Measurements from ENCODE around the gene PHTF1. TPM values are rescaled to one million over a fixed set of nuclear protein-coding genes. Genes with fewer than 3 reads are reported as not detected.

Gene PHTF1
- total and polyA plus RNA-seq, 2 of the 4 experiments (the other 2 are of a cell fraction) = 9.6 to 13.3 TPM

GRCh38 chr1:113800487-113800886 is 41.2 kb upstream of the PHTF1 start:
- H3K4me3 ChIP-seq (ENCODE audit: insufficient read depth, low read depth, low read length) = no peak overlapping the region
- H2BK120ac ChIP-seq (ENCODE audit: low read depth, low read length) = no peak overlapping the region
- no peak overlapping the region for H3K56ac ChIP-seq (ENCODE audit: extremely low read depth, insufficient read depth, low read length)
- H2BK15ac ChIP-seq (ENCODE audit: low read depth, low read length) = no peak overlapping the region
- no TSS peak for BruUV-seq (replicated peaks)
- H3K14ac ChIP-seq (replicated peaks; ENCODE audit: low read depth, low read length) = no peak overlapping the region
- ATAC-seq (ENCODE audit: low read depth) (no peak), DNase-seq (no peak)
- H4K91ac ChIP-seq (ENCODE audit: insufficient read depth, low read depth, low read length) = no peak overlapping the region
- H2AK9ac ChIP-seq (replicated peaks; ENCODE audit: low read depth, low read length, poor library complexity) = no peak overlapping the region
- H2BK5ac ChIP-seq (ENCODE audit: low read depth, low read length, poor library complexity, severe bottlenecking) = no peak overlapping the region
- no peak overlapping the region for H3K18ac ChIP-seq (ENCODE audit: low read depth, low read length)
- intact Hi-C loops (cut with micrococcal nuclease) = no loop called here
- ChIA-PET POLR2A (ENCODE audit: unreplicated experiment) (no interaction called here), CTCF (no interaction called here)
- in situ Hi-C loops (cut with MboI; ENCODE audit: low sequenced_read_pairs) = no loop called here
- no peak overlapping the region for H4K8ac ChIP-seq (ENCODE audit: low read depth in 2 of 2, low read length in 2 of 2)
- no peak overlapping the region for H3K4me2 ChIP-seq (ENCODE audit: low read depth, low read length)
- H2AK5ac ChIP-seq (ENCODE audit: low read depth, low read length) = no peak overlapping the region
- WGBS, 2 experiments (ENCODE audit: extremely low coverage in 2 of 2, insufficient read length in 1 of 2) = no CpG with 5 or more reads among the region's 3 CpGs
- no peak overlapping the region for H4K5ac ChIP-seq (ENCODE audit: low read depth, low read length)
- H4K20me1 ChIP-seq (ENCODE audit: insufficient read depth, low read length) = peaks cover 16% of the 10 kb centered on the region; the same call in 1 of the 2 replicates
- no peak overlapping the region for H2AFZ ChIP-seq (replicated peaks; ENCODE audit: low read length, poor library complexity)
- H3K23ac ChIP-seq (ENCODE audit: low read depth, low read length) = no peak overlapping the region
- no peaks in the 10 kb centered on the region for H3K27me3 ChIP-seq (ENCODE audit: control insufficient read depth, insufficient read depth, low read length)
- peaks cover 2% of the 10 kb centered on the region; the same call in 1 of the 2 replicates for H3K4me1 ChIP-seq (ENCODE audit: control insufficient read depth, insufficient read depth, low read length)
- no peaks in the 10 kb centered on the region for H3K9me3 ChIP-seq (ENCODE audit: control insufficient read depth, insufficient read depth, low read length)
- dilution Hi-C loops (cut with HindIII; ENCODE audit: low sequenced_read_pairs, unreplicated experiment) = no loop called here
- H3K36me3 ChIP-seq (ENCODE audit: control insufficient read depth, insufficient read depth, low read length) = peaks cover 7% of the 10 kb centered on the region; the same call in 1 of the 2 replicates
- no peak overlapping the region for H3K4ac ChIP-seq (ENCODE audit: low read depth, low read length)
- H2BK20ac ChIP-seq (ENCODE audit: low read depth, low read length) = no peak overlapping the region
- no peak overlapping the region for H3K27ac ChIP-seq (ENCODE audit: insufficient read depth, low read length)
- no peak overlapping the region for H3K9ac ChIP-seq (ENCODE audit: low read depth, low read length)
- H3K79me1 ChIP-seq (ENCODE audit: low read depth in 1 of 2, low read length in 2 of 2) = peaks cover 16 to 47% of the 10 kb centered on the region in 2 experiments
- no peak for TF ChIP-seq CTCF (conservative IDR thresholded peaks at IDR 0.05; ENCODE audit: low read depth, low read length)
- no peak for TF ChIP-seq MXI1 (IDR thresholded peaks at IDR 0.05; ENCODE audit: borderline replicate concordance, low read depth, low read length)
- TF ChIP-seq MAFK (IDR thresholded peaks at IDR 0.05; ENCODE audit: low read depth, low read length) = no peak
- TF ChIP-seq RFX5 (IDR thresholded peaks at IDR 0.05; ENCODE audit: low read depth, low read length) = no peak
- TF ChIP-seq CEBPB (IDR thresholded peaks at IDR 0.05; ENCODE audit: low read depth, low read length) = no peak
- no peak for TF ChIP-seq CHD1 (IDR thresholded peaks at IDR 0.05; ENCODE audit: low read depth, low read length)
- TF ChIP-seq USF2 (IDR thresholded peaks at IDR 0.05; ENCODE audit: low read depth, low read length) = no peak
- no peak for TF ChIP-seq RCOR1 (IDR thresholded peaks at IDR 0.05; ENCODE audit: insufficient replicate concordance, low read length)
- TF ChIP-seq BHLHE40 (IDR thresholded peaks at IDR 0.05; ENCODE audit: low read depth, low read length) = no peak
- no peak for TF ChIP-seq SMC3 (IDR thresholded peaks at IDR 0.05; ENCODE audit: low read depth, low read length)
- TF ChIP-seq FOS (IDR thresholded peaks at IDR 0.05; ENCODE audit: low read depth, low read length) = no peak
- no peak for TF ChIP-seq ELK1 (IDR thresholded peaks at IDR 0.05; ENCODE audit: borderline replicate concordance, low read depth, low read length)
- no peak for TF ChIP-seq MAZ (IDR thresholded peaks at IDR 0.05; ENCODE audit: borderline replicate concordance, low read depth, low read length)
- H3K9me1 ChIP-seq (ENCODE audit: insufficient read depth, low read length) = peaks cover 5% of the 10 kb centered on the region
